BE2C (cell line): ENCODE data around the gene PPP1R36.
"Not testable (repeated sequence)": the region's sequence is repeated elsewhere in the genome, so short reads cannot be mapped to it uniquely, and the experiment has no call there.

Experiments used
- DNase-seq: peaks from one replicate; pipeline ENCODE4 v3.0.0-alpha.2; 2020
- H3K27me3 ChIP-seq: fragments of 250-450 bp; sonication (Bioruptor Pico); 2 replicates; pipeline ENCODE4 v1.5.1; 2020; ENCODE audit warnings: mild to moderate bottlenecking
- H3K36me3 ChIP-seq: fragments of 250-450 bp; sonication (Bioruptor Pico); 2 replicates; pipeline ENCODE4 v1.5.1; 2020; ENCODE audit warnings: mild to moderate bottlenecking
- H3K4me1 ChIP-seq: fragments of 250-450 bp; sonication (Bioruptor Pico); 2 replicates; pipeline ENCODE4 v1.5.1; 2020
- H3K4me3 ChIP-seq: 2 replicates; pipeline ENCODE4 v1.5.1; 2011; ENCODE audit warnings: low read depth, low read length
- H3K9me3 ChIP-seq: fragments of 250-450 bp; sonication (Bioruptor Pico); 2 replicates; pipeline ENCODE4 v1.5.1; 2020
- CTCF ChIP-seq: IDR thresholded peaks from 2 replicates; pipeline ENCODE4 v1.5.1; 2012; ENCODE audit warnings: mild to moderate bottlenecking, low read depth, low read length

PPP1R36 gene

DNA sequence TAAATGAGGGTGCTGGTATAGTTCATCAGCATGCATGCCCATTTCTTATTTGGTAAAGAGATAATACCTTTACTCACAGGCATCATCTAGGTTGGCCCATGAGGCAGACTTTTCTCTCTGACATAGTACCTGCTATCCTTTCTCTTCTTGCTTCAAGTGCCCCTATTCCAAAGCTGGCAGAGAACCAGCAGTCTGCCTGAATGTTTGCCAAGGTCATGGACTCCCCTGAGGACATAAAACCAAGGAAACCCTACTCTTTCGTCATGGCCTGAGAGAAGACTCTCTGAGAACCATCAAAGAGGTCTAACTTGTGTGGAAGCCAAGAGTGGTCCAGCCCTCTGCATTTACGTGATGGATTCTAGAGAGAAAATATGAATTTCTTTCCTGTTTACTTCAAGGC lies 11.9 kb downstream of the PPP1R36 start:
- H3K4me3 ChIP-seq = no peak overlapping the region
- H3K36me3 ChIP-seq = no peaks in the 10 kb centered on the region
- H3K9me3 ChIP-seq = no peaks in the 10 kb centered on the region
- no peaks in the 10 kb centered on the region for H3K4me1 ChIP-seq
- no peak for DNase-seq
- no peaks in the 10 kb centered on the region for H3K27me3 ChIP-seq
- no peak for TF ChIP-seq CTCF

DNA sequence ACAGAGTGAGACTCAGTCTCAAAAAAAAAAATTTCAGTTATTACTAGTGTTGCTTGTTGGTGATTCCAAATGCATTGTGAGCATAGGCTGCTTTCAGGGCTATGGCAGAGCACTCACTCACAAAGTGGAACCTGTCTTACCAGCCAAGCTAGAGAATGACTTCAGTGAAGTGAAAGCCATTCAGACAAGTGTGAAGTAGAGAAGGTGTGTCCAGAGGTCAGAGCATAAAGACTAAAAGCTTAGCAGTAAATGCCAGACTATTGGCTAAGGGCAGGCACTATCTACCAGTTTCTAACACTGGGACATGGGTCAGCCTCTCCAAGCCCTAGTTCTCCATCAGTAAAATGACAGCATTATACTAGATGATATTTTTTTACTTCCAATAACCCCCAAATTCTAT lies 12.7 kb downstream of the PPP1R36 start:
- Histone ChIP-seq H3K4me3 (no peak overlapping the region), H3K4me1 (no peaks in the 10 kb centered on the region), H3K36me3 (no peaks in the 10 kb centered on the region), H3K27me3 (no peaks in the 10 kb centered on the region), H3K9me3 (no peaks in the 10 kb centered on the region)
- DNase-seq = no peak
- TF ChIP-seq CTCF = no peak

GRCh38 chr14:64563696-64564095 lies 13.9 kb downstream of the PPP1R36 start:
- no peaks in the 10 kb centered on the region for H3K9me3 ChIP-seq
- no peak for DNase-seq
- H3K4me1 ChIP-seq = no peaks in the 10 kb centered on the region
- H3K4me3 ChIP-seq = no peak overlapping the region
- H3K27me3 ChIP-seq = no peaks in the 10 kb centered on the region
- no peak for TF ChIP-seq CTCF
- no peaks in the 10 kb centered on the region for H3K36me3 ChIP-seq

- DNase-seq = no peak
- no peak for TF ChIP-seq CTCF
Measured at GRCh38 chr14:64566651-64567122, 16.9 kb downstream of the PPP1R36 start.

DNA sequence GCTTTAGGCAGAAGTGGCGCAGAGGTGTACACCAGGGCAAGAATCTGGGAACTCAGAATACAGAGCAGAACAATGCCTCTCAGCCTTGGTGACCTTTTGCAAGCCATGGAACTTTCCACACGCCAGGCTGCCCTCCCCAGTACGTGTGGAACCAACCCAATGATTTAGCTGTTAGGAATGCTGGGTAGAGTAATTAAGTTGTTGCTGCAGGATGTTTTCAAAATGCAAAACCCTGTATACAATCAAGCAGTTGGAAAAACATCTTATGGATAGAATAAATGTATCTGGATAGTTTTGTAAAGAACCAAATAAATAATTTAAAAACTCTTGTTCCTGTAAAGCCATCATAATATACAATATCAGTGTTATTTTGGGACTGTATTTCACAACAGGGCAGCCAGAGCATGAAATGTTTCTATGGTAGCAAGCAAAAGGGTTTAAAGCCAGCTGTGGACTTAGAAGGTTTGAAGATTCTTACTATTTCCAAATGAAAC lies 19.4 kb downstream of the PPP1R36 start:
- H3K27me3 ChIP-seq = no peaks in the 10 kb centered on the region
- no peak overlapping the region for H3K4me3 ChIP-seq
- no peak for TF ChIP-seq CTCF
- no peaks in the 10 kb centered on the region for H3K4me1 ChIP-seq
- H3K9me3 ChIP-seq = no peaks in the 10 kb centered on the region
- H3K36me3 ChIP-seq = no peaks in the 10 kb centered on the region
- no peak for DNase-seq

More at GRCh38 chr14:64566651-64567122, 16.9 kb downstream of the PPP1R36 start:
- no peaks in the 10 kb centered on the region for H3K27me3 ChIP-seq
- H3K4me1 ChIP-seq = no peaks in the 10 kb centered on the region
- H3K4me3 ChIP-seq = no peak overlapping the region
- no peaks in the 10 kb centered on the region for H3K9me3 ChIP-seq
- no peaks in the 10 kb centered on the region for H3K36me3 ChIP-seq

- H3K4me3 ChIP-seq, H3K36me3 ChIP-seq, H3K9me3 ChIP-seq, H3K27me3 ChIP-seq, DNase-seq, H3K4me1 ChIP-seq: not testable (repeated sequence)
Measured at GRCh38 chr14:64569646-64570045, 19.9 kb downstream of the PPP1R36 start.
